GM19455 (cell line): Measurements from ENCODE around the gene PFKM.
"Not testable (repeated sequence)": the region's sequence is repeated elsewhere in the genome, so short reads cannot be mapped to it uniquely, and the experiment has no call there.

Experiments used
- ATAC-seq: cut with Tn5 transposase; IDR thresholded peaks from one replicate; pipeline ENCODE4 v1.9.1; 2021; ENCODE audit not compliant: unreplicated experiment

Gene PFKM

GRCh38 chr12:48155786-48156185 lies 36.6 kb downstream of the PFKM start:
- ATAC-seq: not testable (repeated sequence)

GRCh38 chr12:48156652-48157017 lies 37.5 kb downstream of the PFKM start:
- ATAC-seq: no peak

DNA sequence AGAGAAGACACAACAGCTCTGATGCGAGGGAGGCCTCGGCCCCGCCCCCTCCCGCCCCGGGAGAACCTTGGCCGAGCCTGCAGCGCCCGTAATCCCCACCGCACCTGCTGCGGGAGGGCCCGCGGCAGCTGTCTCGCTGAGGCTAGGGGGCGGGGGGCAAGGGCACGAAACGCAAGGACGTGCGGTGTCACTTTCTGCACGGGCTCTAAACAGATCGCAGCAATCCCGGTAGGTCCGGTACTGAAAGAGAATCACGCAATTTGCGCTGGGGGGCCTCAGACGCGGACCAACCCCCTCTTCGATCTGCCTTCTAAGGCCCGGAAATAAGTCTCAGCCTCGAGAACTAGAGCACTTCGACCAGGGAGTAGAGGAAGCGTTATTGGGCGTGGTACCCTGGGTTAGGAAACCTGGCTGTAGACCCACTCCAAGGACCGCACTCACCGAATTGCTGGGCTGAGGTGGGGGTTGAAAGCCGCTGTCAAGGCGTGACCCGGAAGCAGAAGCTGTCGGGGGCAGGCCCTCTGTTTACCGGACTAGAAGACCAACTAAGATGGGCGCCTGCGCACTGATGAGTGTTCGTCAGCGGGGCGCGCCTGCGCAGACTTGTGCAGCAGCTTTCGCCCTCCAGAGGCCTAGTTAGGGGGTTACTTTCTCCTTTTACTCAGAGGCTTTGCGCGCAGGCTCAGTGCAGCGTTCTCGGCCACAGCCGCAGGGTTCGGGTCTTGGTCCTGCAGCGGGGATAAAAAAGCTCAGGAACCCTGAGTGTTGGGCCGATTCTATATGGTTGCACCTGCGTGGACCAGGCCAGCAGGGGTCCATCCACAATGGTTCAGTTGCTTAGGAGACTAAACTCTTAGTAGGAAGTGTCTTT lies 38.1 kb downstream of the PFKM start, which contains the start of gene ASB8:
TSS of gene ASB8 (minus strand) at position 498 of the 871 bp plus-strand sequence. CDS start 4,019 bp downstream, outside the sequence.
- ATAC-seq: peak; percentile 91

DNA sequence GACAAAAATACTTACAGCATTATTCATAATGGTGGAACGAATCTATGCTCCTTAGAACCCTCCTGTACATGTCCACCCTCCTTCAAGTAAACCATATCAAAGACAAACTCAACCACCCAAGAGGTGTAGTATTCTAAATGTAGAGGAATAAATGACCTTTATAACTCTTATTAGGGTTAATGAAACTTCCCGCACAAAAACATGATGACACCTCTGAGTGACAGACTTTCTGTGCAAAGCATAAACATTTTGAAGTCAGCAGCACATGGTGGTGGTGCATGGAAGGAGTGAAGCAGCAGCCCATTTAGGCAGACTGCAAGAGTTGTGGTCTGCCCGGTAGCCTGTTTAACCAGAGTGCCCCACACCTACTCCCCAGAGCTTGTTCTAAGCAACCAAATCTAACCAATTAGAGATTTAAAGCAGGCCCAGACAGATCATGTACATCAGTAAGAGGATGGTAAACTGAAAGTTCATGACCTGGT lies 38.8 kb downstream of the PFKM start:
- ATAC-seq: peak; percentile 24

DNA sequence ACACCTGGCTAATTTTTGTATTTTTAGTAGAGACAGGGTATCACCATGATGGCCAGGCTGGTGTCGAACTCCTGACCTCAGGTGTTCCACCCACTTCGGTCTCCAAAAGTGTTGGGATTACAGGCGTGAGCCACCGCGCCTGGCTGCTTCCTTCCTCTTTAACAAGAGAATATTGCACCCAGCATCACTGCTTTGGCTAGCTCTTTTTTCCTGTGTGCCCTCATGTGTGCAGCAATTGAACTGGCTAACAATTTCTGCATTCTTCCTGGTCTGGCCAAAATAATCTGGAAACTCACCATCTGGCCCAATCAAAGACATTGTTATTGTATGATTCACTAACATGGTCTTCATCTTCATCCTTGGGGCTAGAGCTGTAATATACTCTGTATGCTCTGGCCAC lies 40.9 kb downstream of the PFKM start:
- no peak for ATAC-seq

GRCh38 chr12:48160807-48161206 lies 41.6 kb downstream of the PFKM start:
- no peak for ATAC-seq

DNA sequence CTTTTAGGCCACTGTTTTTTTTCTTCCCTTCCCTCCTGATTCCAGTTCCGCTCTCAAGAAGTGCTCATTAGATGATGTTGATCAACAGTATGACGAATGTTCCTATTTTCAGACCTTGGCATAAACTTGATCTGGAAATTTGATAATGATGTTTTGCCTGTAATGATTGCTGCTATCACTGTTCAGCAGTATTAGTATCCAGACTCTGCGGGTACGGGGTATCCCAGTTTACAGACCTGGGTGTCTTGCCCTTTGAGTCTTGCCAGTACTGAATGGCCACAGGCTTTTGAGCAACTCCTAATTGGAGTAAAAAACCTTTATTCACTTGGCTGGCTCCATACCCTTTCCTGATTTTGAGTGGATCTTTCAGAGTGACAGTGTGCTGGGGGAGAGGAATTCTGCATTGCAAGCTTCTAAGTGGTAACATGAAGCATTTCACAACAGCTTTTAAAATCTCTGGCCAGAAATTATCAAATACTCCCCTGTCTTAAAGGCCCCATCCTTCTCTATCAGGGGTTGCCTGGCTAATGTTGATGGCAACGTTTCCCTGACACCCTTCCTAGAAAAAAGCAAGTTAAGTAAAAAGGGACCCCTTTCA lies 44.1 kb downstream of the PFKM start:
- no peak for ATAC-seq

- ATAC-seq: no peak
Observed at GRCh38 chr12:48164451-48164850, 45.3 kb downstream of the PFKM start.

DNA sequence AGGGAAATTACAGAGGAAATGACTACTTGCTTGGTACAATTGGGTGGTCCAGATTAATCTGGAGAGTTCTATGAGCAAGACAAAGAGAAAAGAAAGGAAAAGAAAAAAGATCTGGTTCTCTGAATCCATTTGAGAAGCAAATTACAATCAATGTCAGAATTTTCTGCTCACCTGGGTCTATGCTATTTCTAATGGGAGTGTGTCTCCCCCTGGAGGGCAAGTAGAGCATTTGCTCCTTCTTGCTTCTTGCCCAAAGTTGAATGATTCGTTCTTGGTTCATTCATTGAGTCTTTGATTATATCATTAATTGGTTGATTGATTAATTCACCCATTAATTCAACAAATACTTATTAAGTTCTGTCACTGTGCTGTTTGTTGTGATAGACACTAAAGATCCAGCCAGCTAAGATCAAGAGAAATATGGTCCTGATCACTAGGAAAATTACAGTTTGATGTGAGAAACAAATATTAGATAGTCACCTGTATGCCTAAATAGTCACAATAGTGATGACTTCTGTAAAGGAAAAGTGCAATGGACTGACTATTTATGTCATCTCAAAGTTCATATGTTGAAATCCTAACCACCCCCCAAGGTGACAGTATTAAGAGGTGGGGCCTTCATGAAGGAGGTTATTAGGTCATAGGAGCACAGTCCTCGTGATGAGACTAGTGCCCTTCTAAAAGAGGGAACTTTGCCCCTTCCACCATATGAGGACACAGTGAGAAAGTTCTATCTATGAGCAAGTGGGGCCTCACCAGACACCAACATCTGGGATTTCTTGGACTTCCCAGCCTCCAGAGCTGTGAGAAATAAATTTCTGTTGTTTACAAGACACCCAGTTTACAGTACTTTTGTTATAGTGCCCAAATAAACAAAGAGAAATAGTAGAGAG lies 46.2 kb downstream of the PFKM start:
- ATAC-seq: no peak

GRCh38 chr12:48169011-48169410 lies 49.8 kb downstream of the PFKM start:
- no peak for ATAC-seq

DNA sequence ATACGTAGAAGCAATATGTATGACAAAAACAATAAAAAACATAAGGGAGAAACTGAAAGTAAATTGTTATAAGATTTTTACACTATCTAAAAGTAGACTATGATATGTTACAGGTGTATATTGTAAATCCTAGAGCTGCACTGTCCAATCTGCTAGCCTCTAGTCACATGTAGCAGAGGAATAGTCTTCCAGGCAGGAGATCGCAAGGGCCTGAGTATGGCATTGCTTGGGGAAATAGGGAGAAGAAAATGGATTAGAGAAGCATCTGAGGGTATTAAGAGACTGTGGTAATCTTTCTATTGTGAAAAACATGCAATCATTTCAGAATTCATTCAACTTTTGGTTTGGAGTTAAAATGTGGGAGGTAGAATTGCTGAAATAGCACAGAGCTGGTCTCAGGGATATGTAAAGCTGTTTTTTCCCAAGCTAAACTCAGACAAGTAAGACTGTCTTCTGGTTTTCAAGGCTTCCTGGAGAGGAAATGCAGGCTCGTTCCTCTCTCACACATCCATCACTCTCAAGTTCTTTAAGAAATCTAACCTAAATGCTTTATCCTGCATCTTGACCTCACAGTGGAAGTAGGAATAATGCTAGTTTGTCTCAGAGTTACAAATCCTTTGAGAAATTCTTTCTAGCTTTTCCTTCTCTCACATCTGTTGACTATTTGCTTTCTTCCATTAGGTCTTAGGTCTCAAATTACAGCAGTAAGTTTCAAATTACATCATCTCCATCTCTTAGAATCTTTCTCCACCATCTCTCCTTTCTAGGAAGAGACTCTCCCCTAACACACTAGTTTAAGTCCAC lies 56.7 kb downstream of the PFKM start:
- ATAC-seq: no peak

- ATAC-seq: no peak
Observed at GRCh38 chr12:48176417-48176751, 57.2 kb downstream of the PFKM start.

GRCh38 chr12:48177982-48178381 lies 58.8 kb downstream of the PFKM start:
- no peak for ATAC-seq

DNA sequence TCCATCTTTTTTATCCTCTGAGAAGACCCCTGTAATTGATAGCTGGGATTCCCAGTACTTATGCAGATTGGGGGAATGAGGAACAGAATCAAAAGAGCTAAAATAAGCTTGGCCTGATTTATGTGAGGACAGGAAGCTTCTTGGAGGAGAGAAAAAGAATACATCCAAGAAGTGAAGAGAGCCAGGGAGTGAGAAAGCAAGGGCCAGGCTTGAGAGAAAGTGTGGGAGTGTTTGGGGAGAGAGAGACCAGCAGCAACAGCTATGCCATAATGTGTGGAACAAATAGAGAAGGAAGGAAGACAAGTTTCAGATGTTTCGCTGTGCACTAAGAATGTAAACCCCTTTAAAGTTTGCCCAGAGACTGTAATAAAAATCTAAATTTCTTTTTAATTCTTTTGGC lies 60.3 kb downstream of the PFKM start:
- no peak for ATAC-seq

DNA sequence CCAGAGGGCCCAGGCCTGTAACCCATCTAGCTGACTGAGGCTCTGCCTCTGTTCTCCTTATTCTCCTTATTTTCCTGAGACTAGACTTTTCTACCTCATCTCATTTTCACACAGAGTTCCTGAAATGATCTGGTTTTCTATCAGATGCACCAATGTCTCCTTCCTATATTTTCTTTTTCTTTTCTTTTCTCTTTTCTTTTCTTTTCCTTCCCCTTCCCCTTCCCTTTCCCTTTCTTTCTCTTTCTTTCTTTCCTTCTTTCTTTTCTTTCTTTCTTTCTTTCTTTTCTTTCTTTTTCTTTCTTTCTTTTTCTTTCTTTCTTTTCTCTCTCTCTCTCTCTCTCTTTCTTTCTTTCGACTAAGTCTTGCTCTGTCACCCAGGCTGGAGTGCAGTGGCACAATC lies 61.3 kb downstream of the PFKM start:
- no peak for ATAC-seq

GRCh38 chr12:48180857-48181495 lies 61.8 kb downstream of the PFKM start:
- ATAC-seq: no peak

DNA sequence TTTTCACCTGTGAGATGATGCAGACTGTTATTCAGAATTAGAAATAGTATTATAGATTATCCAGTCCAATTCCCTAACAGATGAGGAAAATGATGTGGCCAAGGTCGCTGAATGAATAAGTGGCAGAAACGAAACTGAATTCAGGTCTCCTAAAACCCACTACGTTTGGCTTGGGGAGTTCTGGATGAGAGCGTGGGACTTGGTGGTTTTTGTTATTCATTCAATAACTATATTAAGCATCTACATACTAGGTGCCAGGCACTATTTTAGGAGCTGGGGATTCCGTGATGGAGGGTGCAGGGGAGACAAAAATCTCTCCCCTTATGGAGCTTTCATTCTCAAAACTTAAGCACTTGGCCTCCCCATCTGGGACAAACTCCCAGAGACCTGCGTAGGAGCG lies 63.5 kb downstream of the PFKM start:
- ATAC-seq: no peak

DNA sequence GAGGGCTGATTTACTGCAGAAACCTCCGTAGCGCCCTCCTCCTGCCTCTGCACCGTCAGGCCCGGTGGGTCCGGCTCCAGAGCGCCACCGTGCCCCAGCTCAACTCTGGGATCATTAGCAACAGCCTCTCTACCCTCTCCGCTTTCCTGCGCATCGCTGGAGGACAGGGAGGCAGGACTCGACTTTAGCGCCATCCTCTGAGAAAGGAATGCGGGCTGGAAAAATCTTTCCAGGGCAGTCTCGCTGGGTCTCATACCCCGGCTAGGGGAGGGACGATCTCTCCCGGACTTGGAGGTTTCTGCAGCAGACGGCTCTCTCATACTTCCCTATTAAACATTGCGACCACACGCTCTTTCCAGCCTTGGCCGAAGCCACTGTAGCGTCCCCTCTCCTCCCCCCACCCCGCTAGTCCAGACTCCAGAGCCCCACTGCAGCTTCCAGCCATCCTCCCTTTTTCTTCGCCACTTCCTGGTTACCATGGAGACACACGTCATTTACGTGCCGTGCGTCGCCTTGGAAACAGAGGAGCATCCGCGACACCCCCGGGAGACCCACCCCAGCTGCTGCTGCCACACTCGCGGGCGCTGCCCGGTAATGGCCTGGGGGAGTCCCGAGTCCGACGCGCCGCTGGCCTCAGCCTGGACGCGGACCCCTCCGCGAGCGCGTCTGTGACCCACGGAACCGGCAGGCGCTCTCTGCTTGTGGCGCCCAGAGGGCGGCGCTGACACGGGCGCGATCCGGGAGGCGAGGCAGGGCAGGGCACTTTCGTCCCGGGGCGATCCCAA lies 64.1 kb downstream of the PFKM start, which contains the start of gene CCDC184:
TSS of gene CCDC184 (plus strand) at position 554 of the 785 bp plus-strand sequence. CDS start 479 bp downstream, outside the sequence.
- peak; percentile 82 for ATAC-seq

DNA sequence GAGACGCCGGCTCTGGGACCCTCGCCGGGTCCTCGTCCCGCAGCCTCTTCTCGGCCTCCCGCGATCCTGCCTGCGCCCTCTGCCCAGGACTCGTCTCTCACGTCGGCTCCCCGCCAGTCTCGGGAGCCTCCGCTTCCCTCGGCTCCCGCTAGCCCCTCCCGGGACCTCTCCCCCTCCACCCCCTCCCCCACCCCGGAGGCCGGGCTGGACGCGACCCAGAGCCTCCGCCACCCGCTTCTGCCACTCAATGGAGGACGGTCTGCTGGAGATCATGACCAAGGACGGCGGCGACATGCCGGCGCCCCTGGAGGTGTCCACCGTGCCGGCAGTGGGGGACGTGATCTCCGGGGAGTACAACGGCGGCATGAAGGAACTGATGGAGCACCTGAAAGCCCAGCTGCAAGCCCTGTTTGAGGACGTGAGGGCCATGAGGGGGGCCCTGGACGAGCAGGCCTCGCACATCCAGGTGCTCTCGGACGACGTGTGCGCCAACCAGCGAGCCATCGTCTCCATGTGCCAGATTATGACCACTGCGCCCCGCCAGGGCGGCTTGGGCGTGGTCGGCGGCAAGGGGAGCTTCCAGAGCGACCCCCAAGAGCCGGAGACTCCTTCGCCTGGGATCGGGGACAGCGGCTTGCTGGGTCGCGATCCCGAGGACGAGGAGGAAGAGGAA lies 64.8 kb downstream of the PFKM start:
- no peak for ATAC-seq
